Duodenal mucosa (tissue), 2 donors: ENCODE data around the gene KCNH6.
A peak's percentile ranks its signal among the peaks of the same experiment; 100 is the strongest.

Experiments
- H3K27ac ChIP-seq: one replicate; pipeline ENCODE4 v1.7.0; 2013; ENCODE audit warnings: low read depth, low read length
- H3K27me3 ChIP-seq, 2 donors: one replicate each; pipeline ENCODE4 v1.7.0; 2013; ENCODE audit warnings: low read length in 2 of 2, control low read depth in 1 of 2; ENCODE audit not compliant: insufficient read depth in 2 of 2, control insufficient read depth in 1 of 2
- H3K36me3 ChIP-seq, 2 donors: one replicate each; pipeline ENCODE4 v1.7.0; 2013; ENCODE audit warnings: low read length in 2 of 2, control low read depth in 1 of 2; ENCODE audit not compliant: insufficient read depth in 2 of 2, control insufficient read depth in 1 of 2
- H3K4me1 ChIP-seq, 2 donors: one replicate each; pipeline ENCODE4 v1.7.0; 2013; ENCODE audit warnings: low read length in 2 of 2, control low read depth in 1 of 2; ENCODE audit not compliant: insufficient read depth in 2 of 2, control insufficient read depth in 1 of 2
- H3K4me3 ChIP-seq, 2 donors: one replicate each; pipeline ENCODE4 v1.7.0; 2013; ENCODE audit warnings: low read length in 2 of 2, low read depth in 1 of 2
- H3K9ac ChIP-seq, 2 donors: one replicate each; pipeline ENCODE4 v1.7.0; 2013; ENCODE audit warnings: low read length in 2 of 2, low read depth in 1 of 2
- H3K9me3 ChIP-seq, 2 donors: one replicate each; pipeline ENCODE4 v1.7.0; 2013; ENCODE audit warnings: low read length in 2 of 2, control low read depth in 1 of 2; ENCODE audit not compliant: control insufficient read depth in 1 of 2

The KCNH6 gene

GRCh38 chr17:63519972-63520882 is 2.9 kb upstream of the KCNH6 start:
- Histone ChIP-seq H3K4me1 (peaks cover 35 to 40% of the 10 kb centered on the region in 2 donors), H3K4me3 (peak overlapping the region in 1 of 2 donors; percentile 21), H3K27ac (peak overlapping the region; percentile 30), H3K36me3 (no peaks in the 10 kb centered on the region), H3K9me3 (no peaks in the 10 kb centered on the region), H3K9ac (no peak overlapping the region), H3K27me3 (peaks cover 3 to 6% of the 10 kb centered on the region in 2 donors)

- H3K27me3 ChIP-seq, result peaks cover 6 to 8% of the 10 kb centered on the region in 2 donors
- no peak overlapping the region for H3K4me3 ChIP-seq
- H3K36me3 ChIP-seq, result no peaks in the 10 kb centered on the region
Measured at GRCh38 chr17:63524051-63524450, 893 bp downstream of the KCNH6 start.

GRCh38 chr17:63525190-63525946 is 2.2 kb downstream of the KCNH6 start:
- Histone ChIP-seq H3K4me1 (peaks cover 18% of the 10 kb centered on the region in 2 donors), H3K4me3 (no peak overlapping the region), H3K36me3 (no peaks in the 10 kb centered on the region), H3K27ac (no peak overlapping the region), H3K27me3 (peaks cover 6 to 8% of the 10 kb centered on the region in 2 donors), H3K9ac (no peak overlapping the region), H3K9me3 (no peaks in the 10 kb centered on the region)

More at GRCh38 chr17:63524051-63524450, 893 bp downstream of the KCNH6 start:
- H3K27ac ChIP-seq, result no peak overlapping the region
- no peaks in the 10 kb centered on the region for H3K9me3 ChIP-seq
- H3K4me1 ChIP-seq, result peaks cover 28 to 30% of the 10 kb centered on the region in 2 donors
- no peak overlapping the region for H3K9ac ChIP-seq

- Histone ChIP-seq H3K27ac (no peak overlapping the region), H3K4me3 (no peak overlapping the region), H3K36me3 (no peaks in the 10 kb centered on the region), H3K9me3 (no peaks in the 10 kb centered on the region), H3K9ac (no peak overlapping the region), H3K27me3 (peaks cover 6 to 8% of the 10 kb centered on the region in 2 donors), H3K4me1 (peaks cover 6 to 7% of the 10 kb centered on the region in 2 donors)
Measured at GRCh38 chr17:63526861-63527260, 3.7 kb downstream of the KCNH6 start.

DNA sequence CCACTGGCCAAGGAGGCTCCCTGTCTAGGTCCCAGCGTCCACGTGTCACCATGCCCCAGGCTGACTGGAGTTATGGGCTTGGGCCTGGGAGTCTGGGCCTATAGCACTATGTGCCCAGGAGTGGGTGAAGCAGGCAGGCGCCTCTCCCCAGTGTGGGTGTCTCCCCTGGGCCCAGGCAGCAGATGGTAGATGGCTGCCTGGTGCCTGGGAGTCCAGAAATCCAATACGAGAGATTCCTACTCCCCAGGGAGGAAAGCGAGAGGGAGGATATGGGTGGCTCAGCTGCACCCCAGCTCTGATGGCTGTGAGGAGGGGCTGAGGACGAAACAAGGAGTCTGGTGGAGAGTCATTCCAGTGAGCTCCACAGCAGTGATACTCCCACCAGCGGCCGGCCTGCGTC is 5.0 kb downstream of the KCNH6 start:
- Histone ChIP-seq H3K9ac (no peak overlapping the region), H3K27me3 (peaks cover 6 to 8% of the 10 kb centered on the region in 2 donors), H3K9me3 (no peaks in the 10 kb centered on the region), H3K27ac (no peak overlapping the region), H3K4me3 (no peak overlapping the region), H3K4me1 (peaks cover 5% of the 10 kb centered on the region in 2 donors), H3K36me3 (no peaks in the 10 kb centered on the region)

DNA sequence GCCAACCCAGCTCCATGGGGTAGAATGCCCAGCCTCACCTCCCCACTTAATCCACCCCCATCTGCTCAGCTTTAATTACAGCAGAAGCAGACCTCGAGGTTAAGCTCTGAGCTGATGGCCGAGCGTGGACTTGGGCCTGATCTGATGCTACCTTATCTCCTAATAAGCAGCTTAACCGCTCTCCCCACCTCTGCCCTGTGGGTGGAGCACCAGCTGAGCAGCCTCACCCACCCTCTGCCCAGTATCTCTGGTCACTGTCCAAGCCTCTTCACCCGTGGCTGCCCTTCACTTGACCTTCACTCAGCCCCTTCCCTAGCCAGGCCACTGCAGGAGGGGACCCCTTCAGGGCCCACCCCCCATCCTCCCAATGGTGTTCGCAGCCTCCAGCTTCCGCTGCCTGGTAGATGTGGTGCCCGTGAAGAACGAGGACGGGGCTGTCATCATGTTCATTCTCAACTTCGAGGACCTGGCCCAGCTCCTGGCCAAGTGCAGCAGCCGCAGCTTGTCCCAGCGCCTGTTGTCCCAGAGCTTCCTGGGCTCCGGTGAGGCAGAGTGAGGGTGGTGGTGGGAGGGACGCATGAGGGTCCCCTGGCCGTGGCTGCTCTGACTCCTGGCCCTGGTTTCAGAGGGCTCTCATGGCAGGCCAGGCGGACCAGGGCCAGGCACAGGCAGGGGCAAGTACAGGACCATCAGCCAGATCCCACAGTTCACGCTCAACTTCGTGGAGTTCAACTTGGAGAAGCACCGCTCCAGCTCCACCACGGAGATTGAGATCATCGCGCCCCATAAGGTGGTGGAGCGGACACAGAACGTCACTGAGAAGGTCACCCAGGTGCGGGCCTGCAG is 6.8 kb downstream of the KCNH6 start:
- no peak overlapping the region for H3K9ac ChIP-seq
- H3K4me3 ChIP-seq, result no peak overlapping the region
- no peaks in the 10 kb centered on the region for H3K4me1 ChIP-seq
- H3K27me3 ChIP-seq, result peaks cover 0 to 8% of the 10 kb centered on the region in 2 donors
- H3K27ac ChIP-seq, result no peak overlapping the region
- no peaks in the 10 kb centered on the region for H3K36me3 ChIP-seq
- H3K9me3 ChIP-seq, result no peaks in the 10 kb centered on the region

DNA sequence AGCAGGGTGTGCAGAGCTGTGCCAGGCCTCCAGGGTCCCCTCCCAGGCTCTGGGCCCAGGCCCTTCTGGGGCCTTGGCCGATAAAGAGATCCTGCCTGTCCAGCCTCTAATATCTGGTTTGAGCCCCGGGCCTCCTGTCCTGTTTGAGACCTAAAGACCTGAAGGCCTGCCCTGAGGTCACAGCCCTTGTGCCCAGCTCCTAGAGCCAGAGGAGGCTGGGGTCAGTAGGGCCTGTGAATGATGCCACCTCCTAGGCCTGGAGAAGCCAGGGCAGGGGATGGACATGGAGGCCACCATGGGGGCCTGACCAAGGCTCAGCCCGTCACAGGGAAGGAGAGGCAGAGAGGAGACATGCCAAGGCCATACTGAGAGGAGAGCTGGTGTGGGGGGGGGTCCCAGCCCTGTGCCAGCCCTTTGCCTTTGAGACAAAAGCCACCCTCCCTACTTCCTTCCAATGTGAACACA is 7.4 kb downstream of the KCNH6 start:
- no peaks in the 10 kb centered on the region for H3K9me3 ChIP-seq
- no peaks in the 10 kb centered on the region for H3K4me1 ChIP-seq
- no peak overlapping the region for H3K4me3 ChIP-seq
- H3K9ac ChIP-seq, result no peak overlapping the region
- H3K27me3 ChIP-seq, result peaks cover 0 to 1% of the 10 kb centered on the region in 2 donors
- no peak overlapping the region for H3K27ac ChIP-seq
- H3K36me3 ChIP-seq, result no peaks in the 10 kb centered on the region

DNA sequence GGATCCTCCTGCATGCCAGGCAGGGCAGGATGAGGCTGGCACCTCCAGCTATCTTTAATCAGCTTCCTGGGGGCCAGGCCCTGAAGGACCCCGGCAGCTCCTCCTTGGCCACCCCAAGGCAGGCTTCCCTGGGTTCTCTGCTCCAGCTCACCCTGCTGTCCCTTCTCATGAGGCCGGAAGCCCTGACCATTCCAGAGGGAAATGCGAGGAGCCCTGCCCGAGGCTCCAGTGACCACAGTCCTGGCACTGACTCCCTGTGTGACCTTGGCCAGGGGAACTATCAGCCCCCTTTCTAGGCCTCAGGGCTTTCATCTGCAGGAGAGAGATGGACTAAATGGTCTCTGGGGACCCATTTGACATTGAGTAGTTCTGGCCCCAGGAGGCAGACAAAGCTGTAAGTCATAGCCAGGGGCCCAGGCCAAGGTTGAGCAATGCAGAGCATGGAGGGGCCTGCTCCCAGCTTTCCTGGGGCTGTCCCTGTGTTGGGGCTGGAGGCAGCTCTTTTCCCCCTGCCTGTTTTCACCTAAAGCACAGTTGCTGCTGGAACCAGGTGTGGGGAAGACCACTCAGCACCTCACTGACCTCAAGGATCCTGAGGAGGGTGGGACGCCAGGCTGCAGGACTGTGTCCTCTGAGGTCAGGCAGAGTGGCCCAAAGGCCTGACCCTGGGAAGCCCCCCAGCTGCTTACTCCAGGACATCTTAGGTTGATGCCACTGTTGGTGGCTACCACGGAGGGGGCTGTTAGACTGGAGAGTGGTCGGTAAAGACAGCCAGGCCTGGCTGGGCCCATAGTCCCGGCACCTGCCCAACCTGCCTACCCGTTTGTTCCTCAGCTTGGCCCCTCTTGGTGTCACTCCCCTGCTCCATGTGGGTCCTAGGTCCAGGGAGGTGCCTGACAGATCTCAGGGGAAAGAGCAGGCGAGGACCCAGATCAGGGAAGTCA is 8.1 kb downstream of the KCNH6 start:
- no peaks in the 10 kb centered on the region for H3K27me3 ChIP-seq
- no peaks in the 10 kb centered on the region for H3K9me3 ChIP-seq
- no peak overlapping the region for H3K27ac ChIP-seq
- no peak overlapping the region for H3K9ac ChIP-seq
- H3K4me3 ChIP-seq, result no peak overlapping the region
- H3K36me3 ChIP-seq, result no peaks in the 10 kb centered on the region
- H3K4me1 ChIP-seq, result no peaks in the 10 kb centered on the region
